Gastrocnemius medialis (tissue), 4 donors: ENCODE measurements around the gene RNF215.

Source experiments
- CTCF ChIP-seq, 5 experiments: fragments of 450-650 bp in 3 of 5; fragments of 200-600 bp in 2 of 5; sonication (generic) in 2 of 5; IDR thresholded peaks in 4 of 5; conservative IDR thresholded peaks in 1 of 5; 1 replicate in 4 of 5; 2 replicates in 1 of 5; pipeline ENCODE4 v1.5.1; 2016 to 2019; ENCODE audit warnings: antibody characterized with exemption in 5 of 5, mild to moderate bottlenecking in 3 of 5, moderate library complexity in 3 of 5
- POLR2A ChIP-seq, 2 donors: fragments of 450-650 bp; IDR thresholded peaks; one replicate each; pipeline ENCODE4 v1.6.1; 2017; ENCODE audit warnings: antibody characterized with exemption in 2 of 2, mild to moderate bottlenecking in 2 of 2, moderate library complexity in 2 of 2

DNA sequence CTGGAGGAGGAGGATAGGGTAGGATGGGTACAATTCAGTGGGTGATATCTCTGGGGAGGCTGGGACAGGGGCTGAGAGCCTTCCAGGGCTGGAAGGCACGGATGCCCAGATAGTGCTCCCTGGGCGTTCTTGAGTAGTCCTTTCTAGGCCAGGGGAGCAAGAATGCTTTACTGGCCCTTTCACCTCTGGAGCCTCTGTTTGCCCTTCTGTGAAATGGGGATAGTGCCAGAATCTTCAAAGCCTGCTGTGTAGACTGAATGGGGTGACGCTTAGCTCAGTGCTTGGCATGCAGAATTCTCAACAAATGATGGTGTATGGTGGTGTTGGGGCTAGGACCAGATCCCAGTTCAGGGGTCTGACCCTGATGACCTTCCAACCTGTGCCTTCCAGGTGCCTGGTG lies 46.0 kb upstream of the RNF215 start:
- TF ChIP-seq CTCF (IDR thresholded peaks at IDR 0.05 in 4 of 5, conservative IDR thresholded peaks at IDR 0.05 in 1 of 5) (no peak), POLR2A (IDR thresholded peaks at IDR 0.05) (no peak)
